Colon (tissue), 2 donors: ENCODE results near the gene FIGN.

ENCODE experiments used
- FAIRE-seq: peaks from 2 replicates; lab custom pipeline; 2012; peaks lifted over from hg19 to GRCh38; lab: Jason Lieb, UNC
- donor health status: control.
- donor health status: control.

Gene FIGN

DNA sequence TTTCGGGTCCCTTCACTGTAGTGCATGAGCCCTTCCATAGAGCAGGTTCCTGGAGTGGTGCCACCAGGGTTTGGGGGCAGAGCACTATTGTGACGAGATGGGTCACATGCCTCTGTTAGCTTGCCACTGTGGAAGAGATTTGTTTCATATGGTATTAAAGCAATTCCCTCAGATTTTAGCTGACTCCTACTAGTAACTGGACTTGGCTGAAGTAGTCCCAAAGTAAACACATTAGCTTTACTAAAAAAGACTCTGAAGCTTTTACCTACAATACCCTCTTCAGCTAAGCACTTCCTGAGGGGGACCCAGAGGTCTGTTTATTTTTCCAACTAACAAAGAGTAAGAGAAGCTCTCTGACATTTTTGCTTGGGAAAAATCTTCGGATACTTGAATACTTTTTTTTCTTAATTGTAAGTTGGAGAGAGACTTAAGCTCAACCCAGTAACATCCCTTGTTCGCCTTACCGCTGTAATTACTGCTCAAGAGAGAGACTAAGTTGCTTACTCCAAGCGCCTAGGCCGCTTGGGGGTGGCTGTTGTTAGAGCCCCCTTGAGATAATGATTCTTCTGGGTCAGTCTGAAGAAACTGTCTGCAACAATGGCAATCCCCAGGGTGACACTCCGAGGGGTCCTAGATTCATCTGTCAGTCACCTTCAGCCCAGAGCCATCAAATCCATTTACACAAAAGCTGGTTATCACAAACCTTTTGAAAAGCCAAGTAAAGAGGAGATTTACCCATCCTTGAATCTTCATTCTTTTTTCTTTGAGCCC, 177.4 kb downstream of the FIGN start:
- no peak for FAIRE-seq

DNA sequence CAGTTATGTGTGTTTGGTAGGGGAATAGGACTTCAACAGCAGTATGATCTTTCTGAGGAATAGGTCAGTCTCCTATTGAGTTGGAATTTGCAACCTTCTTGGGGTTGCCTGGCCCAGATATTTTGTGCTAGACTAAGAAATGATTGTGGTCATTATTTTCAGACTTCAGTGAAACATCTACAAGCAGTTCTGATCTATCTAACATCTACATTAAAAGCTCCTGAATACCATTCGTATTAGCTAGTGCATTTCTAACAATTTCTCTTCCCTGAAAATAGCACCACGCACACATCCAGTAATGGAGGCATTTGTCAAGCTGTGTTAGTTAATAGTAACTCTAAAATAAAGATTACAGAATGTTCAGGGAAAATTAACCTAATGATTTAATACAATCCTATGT, 179.3 kb downstream of the FIGN start:
- FAIRE-seq = no peak

DNA sequence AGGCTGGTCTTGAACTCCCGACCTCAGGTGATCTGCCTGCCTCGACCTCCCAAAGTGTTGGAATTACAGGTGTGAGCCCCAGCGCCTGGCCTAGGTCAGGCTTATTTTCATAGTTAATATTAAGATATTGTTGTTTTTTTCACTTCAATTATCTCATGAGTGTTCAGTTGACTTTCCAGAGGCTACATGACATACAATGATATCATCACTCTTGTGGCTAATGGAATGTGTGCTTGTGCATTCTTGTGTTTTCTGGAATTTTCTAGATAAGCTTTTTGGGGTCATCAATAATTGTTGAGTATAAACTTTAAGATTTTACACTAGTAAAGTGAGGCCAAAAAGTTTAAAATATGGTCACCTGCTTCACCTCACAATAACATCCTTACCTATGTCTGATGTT, 180.9 kb downstream of the FIGN start:
- no peak for FAIRE-seq

DNA sequence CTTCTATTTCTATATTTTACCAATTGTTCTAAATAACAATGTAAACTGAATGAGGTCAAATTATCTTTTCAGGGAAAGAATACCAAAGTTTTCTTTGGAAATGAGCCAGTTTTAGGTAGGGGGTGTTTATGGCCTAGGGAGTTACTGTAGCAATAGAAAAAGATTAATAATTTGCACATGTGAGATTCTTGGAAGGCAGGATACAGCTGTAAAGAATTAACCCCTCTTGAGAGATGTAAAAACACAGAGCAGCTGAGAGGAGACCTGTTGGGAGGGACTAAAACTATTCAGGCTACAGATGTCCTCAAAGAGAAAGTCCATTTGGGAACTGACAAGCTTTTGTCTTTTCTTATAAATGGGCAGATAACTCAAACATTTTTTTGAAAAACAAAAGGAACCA, 182.2 kb downstream of the FIGN start:
- no peak for FAIRE-seq

DNA sequence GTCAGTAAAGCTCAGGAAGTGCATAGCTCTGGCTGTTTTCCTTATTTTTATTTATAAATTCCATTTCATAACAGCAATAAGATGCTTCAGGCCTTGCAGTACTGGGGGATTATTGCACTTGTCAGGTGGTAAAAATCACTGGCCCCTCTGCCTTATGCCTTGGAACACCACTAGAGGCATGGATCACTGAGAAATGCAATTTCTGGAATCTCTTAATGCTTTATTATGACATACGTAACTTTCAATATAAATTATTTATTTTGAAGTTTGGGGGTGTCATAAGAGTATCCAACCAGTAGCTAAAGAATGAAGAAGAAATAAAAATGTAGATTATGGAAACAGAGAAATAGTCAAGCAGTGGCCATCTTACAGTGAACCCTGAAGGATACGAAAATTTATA, 183.1 kb downstream of the FIGN start:
- no peak for FAIRE-seq

DNA sequence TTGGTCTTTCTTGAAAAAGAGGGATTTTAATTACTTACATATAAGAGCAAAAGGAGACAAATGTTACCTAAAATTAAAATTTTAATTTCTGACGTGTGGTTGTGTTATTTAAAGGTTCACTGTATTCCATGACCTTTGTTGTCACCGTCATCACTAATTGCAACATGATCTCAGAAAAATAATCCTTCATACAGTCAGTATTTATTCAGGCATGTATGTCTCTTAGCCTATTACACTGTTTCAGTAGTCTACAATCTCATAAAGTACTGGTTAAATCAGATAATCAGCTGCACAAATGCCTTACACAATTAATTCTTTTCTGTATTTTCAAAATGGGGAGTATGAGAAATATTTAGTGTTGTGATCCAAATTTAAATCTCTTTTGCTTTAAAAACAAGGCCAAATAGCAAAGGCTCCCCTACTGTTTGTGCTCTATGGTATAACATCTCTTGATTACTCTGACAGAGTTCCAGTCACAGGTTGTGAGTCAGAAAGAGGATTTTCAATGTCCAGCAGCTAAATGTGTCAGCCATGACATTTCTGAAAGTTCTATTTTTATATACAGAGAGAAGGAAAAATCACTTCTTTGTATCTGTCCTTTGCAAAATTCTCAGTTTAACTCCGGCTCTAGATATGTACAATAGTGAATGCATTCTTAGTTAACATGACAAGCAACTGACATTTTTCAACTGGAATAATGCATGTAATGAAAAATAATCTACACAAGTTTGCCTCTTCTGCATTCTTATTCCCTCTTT, 184.0 kb downstream of the FIGN start:
- FAIRE-seq = no peak

DNA sequence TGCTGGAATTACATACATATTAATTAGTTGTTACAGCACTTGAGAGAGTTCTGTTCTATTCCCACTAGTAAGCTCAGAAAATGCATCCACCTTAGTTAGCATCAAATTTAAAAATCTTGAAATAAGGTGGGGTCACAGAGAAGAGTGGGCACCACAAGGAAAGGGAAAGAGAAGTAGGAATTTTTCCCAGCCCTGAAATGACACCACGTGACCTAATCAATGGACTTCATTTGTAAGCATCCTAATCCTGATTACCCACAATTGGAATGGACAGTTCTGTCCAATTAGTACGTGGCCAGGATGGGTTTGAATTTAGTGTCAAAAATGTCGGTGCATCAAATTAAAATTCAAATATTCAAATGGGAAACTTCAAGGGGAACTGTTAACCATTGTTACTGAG, 186.8 kb downstream of the FIGN start:
- no peak for FAIRE-seq
